Trophoblast cell (in vitro differentiated cells and primary cell): Measurements from ENCODE around the gene CNOT6.
"Not testable (repeated sequence)": the region's sequence is repeated elsewhere in the genome, so short reads cannot be mapped to it uniquely, and the experiment has no call there.

Experiments
- DNase-seq, 2 donors: peaks; one replicate each; pipeline ENCODE4 v3.0.0-alpha.2; 2016
- H2AFZ ChIP-seq: 2 replicates; pipeline ENCODE4 v1.6.1; 2013; ENCODE audit warnings: low read length, moderate library complexity, mild to moderate bottlenecking; ENCODE audit not compliant: insufficient read depth, poor library complexity
- H2AK5ac ChIP-seq: 2 replicates; pipeline ENCODE4 v1.6.1; 2013; ENCODE audit warnings: mild to moderate bottlenecking, low read length
- H2BK120ac ChIP-seq: 2 replicates; pipeline ENCODE4 v1.6.1; 2013; ENCODE audit warnings: low read length, mild to moderate bottlenecking, moderate library complexity; ENCODE audit not compliant: insufficient read depth, poor library complexity
- H2BK12ac ChIP-seq: 2 replicates; pipeline ENCODE4 v1.6.1; 2013; ENCODE audit warnings: mild to moderate bottlenecking, low read length, moderate library complexity
- H2BK5ac ChIP-seq: 2 replicates; pipeline ENCODE4 v1.6.1; 2013; ENCODE audit warnings: low read length, low read depth, moderate library complexity, mild to moderate bottlenecking; ENCODE audit not compliant: poor library complexity
- H3K14ac ChIP-seq: 2 replicates; pipeline ENCODE4 v1.6.1; 2013; ENCODE audit warnings: mild to moderate bottlenecking, low read length
- H3K18ac ChIP-seq: 2 replicates; pipeline ENCODE4 v1.6.1; 2013; ENCODE audit warnings: mild to moderate bottlenecking, low read length
- H3K23ac ChIP-seq: 2 replicates; pipeline ENCODE4 v1.6.1; 2013; ENCODE audit warnings: low read length
- H3K27ac ChIP-seq: 2 replicates; pipeline ENCODE4 v1.5.1; 2013; ENCODE audit warnings: low read depth, mild to moderate bottlenecking, inconsistent platforms, low read length, moderate library complexity
- H3K27me3 ChIP-seq: 2 replicates; pipeline ENCODE4 v1.6.1; 2013; ENCODE audit warnings: inconsistent platforms, mild to moderate bottlenecking, low read length, moderate library complexity; ENCODE audit not compliant: insufficient read depth
- H3K36me3 ChIP-seq, 2 experiments: 1 replicate in 1 of 2; 2 replicates in 1 of 2; pipeline ENCODE4 v1.6.1; 2013; ENCODE audit warnings: low read length in 2 of 2, mild to moderate bottlenecking in 2 of 2, moderate library complexity in 1 of 2; ENCODE audit not compliant: insufficient read depth in 2 of 2, control insufficient read depth in 1 of 2
- H3K4ac ChIP-seq: 2 replicates; pipeline ENCODE4 v1.6.1; 2013; ENCODE audit warnings: low read depth, mild to moderate bottlenecking, low read length, moderate library complexity
- H3K4me1 ChIP-seq, 2 experiments: 1 replicate in 1 of 2; 2 replicates in 1 of 2; pipeline ENCODE4 v1.6.1; 2013; ENCODE audit warnings: low read length in 2 of 2, mild to moderate bottlenecking in 2 of 2, moderate library complexity in 1 of 2; ENCODE audit not compliant: insufficient read depth in 2 of 2, control insufficient read depth in 1 of 2
- H3K4me2 ChIP-seq: 2 replicates; pipeline ENCODE4 v1.6.1; 2013; ENCODE audit warnings: inconsistent platforms, mild to moderate bottlenecking, low read length, moderate library complexity
- H3K4me3 ChIP-seq: 2 replicates; pipeline ENCODE4 v1.5.1; 2013; ENCODE audit warnings: mild to moderate bottlenecking, low read depth, low read length, inconsistent platforms
- H3K79me1 ChIP-seq: one replicate; pipeline ENCODE4 v1.6.1; 2013; ENCODE audit warnings: low read length
- H3K79me2 ChIP-seq: 2 replicates; pipeline ENCODE4 v1.6.1; 2013; ENCODE audit warnings: low read length, mild to moderate bottlenecking; ENCODE audit not compliant: control insufficient read depth, insufficient read depth, poor library complexity
- H3K9ac ChIP-seq: 2 replicates; pipeline ENCODE4 v1.6.1; 2013; ENCODE audit warnings: mild to moderate bottlenecking, low read length
- H3K9me3 ChIP-seq: 2 replicates; pipeline ENCODE4 v1.6.1; 2013; ENCODE audit warnings: low read depth, mild to moderate bottlenecking, control low read depth, inconsistent platforms, low read length; ENCODE audit not compliant: insufficient read depth
- H4K12ac ChIP-seq: 2 replicates; pipeline ENCODE4 v1.6.1; 2013; ENCODE audit warnings: low read depth, mild to moderate bottlenecking, low read length, moderate library complexity
- H4K8ac ChIP-seq: 2 replicates; pipeline ENCODE4 v1.6.1; 2013; ENCODE audit warnings: low read depth, mild to moderate bottlenecking, low read length, moderate library complexity
- H4K91ac ChIP-seq: one replicate; pipeline ENCODE4 v1.6.1; 2013; ENCODE audit warnings: low read depth, mild to moderate bottlenecking, low read length, moderate library complexity
- WGBS: extraction: QIAGEN DNeasy Blood & Tissue Kit; methylation state at CpG from one replicate; pipeline ENCODE4 v1.1.7; 2013; ENCODE audit warnings: missing lambda C conversion rate; ENCODE audit not compliant: insufficient read length, insufficient coverage; ENCODE audit errors: extremely low coverage; 5-methylcytosine and 5-hydroxymethylcytosine counted together

CNOT6 gene

DNA sequence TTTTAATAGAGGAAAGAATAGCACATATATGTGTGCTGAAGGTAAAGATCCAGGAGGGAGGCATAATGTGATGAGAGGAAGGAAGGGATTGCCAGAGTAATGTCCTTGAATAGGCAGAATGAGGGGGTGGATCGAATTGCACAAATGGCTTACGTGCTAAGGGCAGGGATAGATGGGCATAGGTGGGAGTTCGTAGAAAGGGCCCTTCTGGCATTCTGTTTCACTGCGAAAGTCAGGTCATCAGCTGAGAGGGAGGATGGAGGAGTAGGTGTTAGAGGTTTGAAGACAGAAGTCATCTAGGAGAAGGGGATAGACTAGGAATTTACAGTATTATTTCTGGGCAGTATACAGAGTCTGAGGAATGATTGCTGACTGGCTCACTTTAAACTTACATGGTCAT is 32.1 kb downstream of the CNOT6 start:
- no peak overlapping the region for H2BK120ac ChIP-seq
- peaks cover 2 to 4% of the 10 kb centered on the region in 2 experiments for H3K4me1 ChIP-seq
- DNase-seq, result no peak
- no peaks in the 10 kb centered on the region for H3K27me3 ChIP-seq
- H4K91ac ChIP-seq, result no peak overlapping the region
- H3K4me3 ChIP-seq, result no peak overlapping the region
- H2AFZ ChIP-seq, result no peak overlapping the region
- no peak overlapping the region for H2BK5ac ChIP-seq
- peaks cover 15% of the 10 kb centered on the region for H3K79me2 ChIP-seq
- WGBS, result no CpG with 5 or more reads among the region's 4 CpGs
- H4K8ac ChIP-seq, result no peak overlapping the region
- no peak overlapping the region for H3K14ac ChIP-seq
- H3K79me1 ChIP-seq, result no peaks in the 10 kb centered on the region
- no peak overlapping the region for H3K4me2 ChIP-seq
- no peak overlapping the region for H2AK5ac ChIP-seq
- peaks cover 3% of the 10 kb centered on the region for H3K9me3 ChIP-seq
- H3K18ac ChIP-seq, result no peak overlapping the region
- H3K27ac ChIP-seq, result no peak overlapping the region
- no peak overlapping the region for H4K12ac ChIP-seq
- peak overlapping the region; percentile 3 for H3K4ac ChIP-seq
- H3K9ac ChIP-seq, result no peak overlapping the region
- H3K36me3 ChIP-seq, result peaks cover 4 to 13% of the 10 kb centered on the region in 2 experiments
- H3K23ac ChIP-seq, result no peak overlapping the region
- H2BK12ac ChIP-seq, result no peak overlapping the region

GRCh38 chr5:180527659-180528058 is 33.5 kb downstream of the CNOT6 start:
- Histone ChIP-seq H2BK120ac (no peak overlapping the region), H4K12ac (no peak overlapping the region), H3K4me2 (no peak overlapping the region), H2BK12ac (no peak overlapping the region), H4K91ac (no peak overlapping the region), H3K23ac (no peak overlapping the region), H2AK5ac (no peak overlapping the region), H3K79me1 (no peaks in the 10 kb centered on the region), H3K27me3 (no peaks in the 10 kb centered on the region), H4K8ac (no peak overlapping the region), H2AFZ (no peak overlapping the region), H3K79me2 (peaks cover 10% of the 10 kb centered on the region), H3K14ac (no peak overlapping the region), H2BK5ac (no peak overlapping the region), H3K4me3 (no peak overlapping the region), H3K18ac (no peak overlapping the region), H3K27ac (no peak overlapping the region), H3K9ac (no peak overlapping the region), H3K4ac (peak overlapping the region; percentile 4), H3K4me1 (no peaks in the 10 kb centered on the region), H3K36me3 (peaks cover 11 to 23% of the 10 kb centered on the region in 2 experiments), H3K9me3 (peaks cover 6% of the 10 kb centered on the region)
- no CpG with 5 or more reads among the region's 15 CpGs for WGBS
- no peak for DNase-seq

DNA sequence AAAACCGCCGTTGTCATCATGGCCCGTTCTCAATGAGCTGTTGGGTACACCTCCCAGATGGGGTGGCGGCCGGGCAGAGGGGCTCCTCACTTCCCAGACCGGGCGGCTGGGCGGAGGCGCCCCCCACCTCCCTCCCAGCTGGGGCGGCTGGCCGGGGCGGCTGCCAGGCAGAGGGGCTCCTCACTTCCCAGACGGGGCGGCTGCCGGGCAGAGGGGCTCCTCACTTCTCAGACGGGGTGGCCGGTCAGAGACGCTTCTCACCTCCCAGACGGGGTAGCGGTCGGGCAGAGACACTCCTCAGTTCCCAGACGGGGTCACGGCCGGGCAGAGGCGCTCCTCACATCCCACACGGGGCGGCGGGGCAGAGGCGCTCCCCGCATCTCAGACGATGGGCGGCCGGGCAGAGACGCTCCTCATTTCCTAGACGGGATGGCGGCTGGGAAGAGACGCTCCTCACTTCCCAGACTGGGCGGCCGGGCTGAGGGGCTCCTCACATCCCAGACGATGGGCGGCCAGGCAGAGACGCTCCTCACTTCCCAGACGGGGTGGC is 36.9 kb downstream of the CNOT6 start:
- not testable (repeated sequence) for H2BK5ac ChIP-seq, H3K27me3 ChIP-seq, DNase-seq, H3K9me3 ChIP-seq, H3K4me3 ChIP-seq, H2BK120ac ChIP-seq, H3K23ac ChIP-seq, H3K79me2 ChIP-seq, H3K9ac ChIP-seq, H2BK12ac ChIP-seq, H2AFZ ChIP-seq, H3K4ac ChIP-seq, H3K4me1 ChIP-seq, H3K4me2 ChIP-seq, H3K79me1 ChIP-seq, H3K14ac ChIP-seq, H2AK5ac ChIP-seq, H4K12ac ChIP-seq, H4K8ac ChIP-seq, H3K27ac ChIP-seq, H3K18ac ChIP-seq, H4K91ac ChIP-seq
- peaks cover 18 to 42% of the 10 kb centered on the region in 2 experiments for H3K36me3 ChIP-seq
- whole genome bisulfite sequencing, result no CpG with 5 or more reads among the region's 43 CpGs

- H3K4me2 ChIP-seq, result no peak overlapping the region
- no peak overlapping the region for H2AK5ac ChIP-seq
- H3K9me3 ChIP-seq, result peaks cover 6% of the 10 kb centered on the region
- no peak overlapping the region for H4K91ac ChIP-seq
- H2BK120ac ChIP-seq, result no peak overlapping the region
- H3K27ac ChIP-seq, result no peak overlapping the region
- H3K4me3 ChIP-seq, result no peak overlapping the region
- H3K23ac ChIP-seq, result no peak overlapping the region
- peak overlapping the region; percentile 50 for H3K18ac ChIP-seq
- H3K27me3 ChIP-seq, result no peaks in the 10 kb centered on the region
- H3K79me1 ChIP-seq, result no peaks in the 10 kb centered on the region
- peaks cover 3% of the 10 kb centered on the region for H3K79me2 ChIP-seq
- no peak overlapping the region for H3K14ac ChIP-seq
- H3K4me1 ChIP-seq, result no peaks in the 10 kb centered on the region
- H4K8ac ChIP-seq, result no peak overlapping the region
- no peak for DNase-seq
- no peak overlapping the region for H4K12ac ChIP-seq
- no CpG with 5 or more reads among the region's 1 CpG for WGBS
- H2BK12ac ChIP-seq, result no peak overlapping the region
- H3K9ac ChIP-seq, result no peak overlapping the region
- no peak overlapping the region for H2BK5ac ChIP-seq
- peaks cover 20 to 44% of the 10 kb centered on the region in 2 experiments for H3K36me3 ChIP-seq
- no peak overlapping the region for H3K4ac ChIP-seq
- no peak overlapping the region for H2AFZ ChIP-seq
These were observed 38.1 kb downstream of the CNOT6 start for GRCh38 chr5:180532268-180532667.
